8988T (cell line): Measurements from ENCODE around the gene MAGEH1.
"Not testable (repeated sequence)": the region's sequence is repeated elsewhere in the genome, so short reads cannot be mapped to it uniquely, and the experiment has no call there.

Experiments used
- DNase-seq: peaks from one replicate; pipeline ENCODE4 v3.0.0; 2011

The MAGEH1 gene, protein sequence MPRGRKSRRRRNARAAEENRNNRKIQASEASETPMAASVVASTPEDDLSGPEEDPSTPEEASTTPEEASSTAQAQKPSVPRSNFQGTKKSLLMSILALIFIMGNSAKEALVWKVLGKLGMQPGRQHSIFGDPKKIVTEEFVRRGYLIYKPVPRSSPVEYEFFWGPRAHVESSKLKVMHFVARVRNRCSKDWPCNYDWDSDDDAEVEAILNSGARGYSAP

DNA sequence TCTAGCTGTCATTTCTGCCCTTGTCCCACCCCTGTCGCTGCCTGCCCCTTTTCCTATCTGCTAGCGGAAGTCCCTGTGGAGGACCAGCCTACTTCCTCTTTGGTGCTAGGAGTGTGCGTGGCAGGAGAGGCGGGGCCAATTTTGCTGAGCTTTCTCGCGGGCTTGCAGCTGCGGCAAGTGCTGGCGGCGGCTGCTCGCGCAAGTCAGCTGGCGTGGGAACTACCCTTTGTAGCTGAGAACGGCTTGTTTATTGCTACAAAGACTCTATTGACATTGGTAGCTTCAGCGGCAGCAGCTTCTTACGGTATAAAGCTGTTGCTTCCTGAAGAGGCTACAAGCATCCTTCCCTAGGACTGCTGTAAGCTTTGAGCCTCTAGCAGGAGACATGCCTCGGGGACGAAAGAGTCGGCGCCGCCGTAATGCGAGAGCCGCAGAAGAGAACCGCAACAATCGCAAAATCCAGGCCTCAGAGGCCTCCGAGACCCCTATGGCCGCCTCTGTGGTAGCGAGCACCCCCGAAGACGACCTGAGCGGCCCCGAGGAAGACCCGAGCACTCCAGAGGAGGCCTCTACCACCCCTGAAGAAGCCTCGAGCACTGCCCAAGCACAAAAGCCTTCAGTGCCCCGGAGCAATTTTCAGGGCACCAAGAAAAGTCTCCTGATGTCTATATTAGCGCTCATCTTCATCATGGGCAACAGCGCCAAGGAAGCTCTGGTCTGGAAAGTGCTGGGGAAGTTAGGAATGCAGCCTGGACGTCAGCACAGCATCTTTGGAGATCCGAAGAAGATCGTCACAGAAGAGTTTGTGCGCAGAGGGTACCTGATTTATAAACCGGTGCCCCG, at the start of gene MAGEH1:
Gene MAGEH1 (plus strand): TSS at position 138 of the 843 bp plus-strand sequence. CDS start 248 bp downstream, at position 386.
- DNase-seq = peak; percentile 23

DNA sequence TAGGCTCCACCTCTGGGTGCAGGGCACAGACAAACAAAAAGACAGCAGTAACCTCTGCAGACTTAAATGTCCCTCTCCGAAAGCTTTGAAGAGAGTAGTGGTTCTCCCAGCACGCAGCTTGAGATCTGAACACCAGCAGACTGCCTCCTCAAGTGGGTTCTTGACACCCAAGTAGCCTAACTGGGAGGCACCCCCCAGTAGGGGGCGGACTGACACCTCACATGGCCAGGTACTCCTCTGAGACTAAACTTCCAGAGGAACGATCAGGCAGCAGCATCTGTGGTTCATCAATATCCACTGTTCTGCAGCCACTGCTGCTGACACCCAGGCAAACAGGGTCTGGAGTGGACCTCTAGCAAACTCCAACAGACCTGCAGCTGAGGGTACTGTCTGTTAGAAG, 24.8 kb upstream of the MAGEH1 start:
- not testable (repeated sequence) for DNase-seq

DNA sequence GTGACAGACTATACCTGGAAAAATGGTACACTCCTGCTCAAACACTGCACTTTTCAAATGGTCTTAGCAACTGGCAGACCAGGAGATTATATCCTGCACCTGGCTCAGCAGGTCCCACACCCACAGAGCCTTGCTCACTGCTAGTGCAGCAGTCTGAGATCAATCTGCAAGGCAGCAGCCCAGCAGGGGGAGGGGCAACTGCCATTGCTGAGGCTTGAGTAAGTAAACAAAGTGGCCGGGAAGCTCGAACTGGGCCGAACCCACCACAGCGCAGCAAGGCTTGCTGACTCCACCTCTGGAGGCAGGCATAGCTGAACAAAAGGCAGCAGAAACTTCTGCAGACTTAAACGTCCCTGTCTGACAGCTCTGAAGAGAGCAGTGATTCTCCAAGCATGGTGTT, 8.5 kb upstream of the MAGEH1 start:
- DNase-seq = not testable (repeated sequence)

DNA sequence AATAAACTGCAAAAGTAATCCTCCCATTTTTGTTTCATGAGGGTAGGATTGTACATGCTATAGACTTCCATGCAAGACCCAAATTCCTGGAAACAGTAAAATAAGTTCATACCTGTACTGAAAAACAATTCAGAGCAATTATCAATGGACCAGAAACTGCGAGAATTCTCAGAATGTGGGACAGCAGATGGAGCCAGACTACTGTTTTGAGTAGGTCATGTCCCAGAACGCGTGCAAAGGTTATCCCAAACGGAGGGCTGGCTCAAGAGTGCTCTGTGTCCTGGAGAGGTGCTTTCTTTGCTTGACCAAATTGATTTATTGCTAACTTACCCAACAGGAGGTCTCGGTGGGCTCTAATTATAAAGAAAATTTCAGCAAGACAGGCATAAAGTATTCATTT, 1.7 kb upstream of the MAGEH1 start:
- DNase-seq = no peak

DNA sequence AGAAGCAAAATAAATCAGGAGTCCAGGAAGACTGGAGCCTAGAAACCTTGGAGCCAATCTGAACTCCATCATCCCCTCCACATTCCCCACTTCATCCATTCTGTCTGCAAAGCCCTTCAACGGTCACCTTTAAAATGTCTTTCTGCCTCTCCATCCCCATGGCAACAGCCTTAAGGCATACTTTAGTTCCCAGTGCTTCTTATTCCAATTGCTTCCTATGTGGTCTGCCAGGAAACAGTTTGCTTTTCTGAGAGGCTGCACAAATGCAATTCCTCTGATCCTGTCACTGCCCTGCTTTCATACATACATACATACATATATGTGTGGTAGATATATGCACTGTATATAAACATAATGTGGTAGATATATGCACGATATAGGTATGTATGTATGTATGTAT, 786 bp upstream of the MAGEH1 start:
- no peak for DNase-seq

DNA sequence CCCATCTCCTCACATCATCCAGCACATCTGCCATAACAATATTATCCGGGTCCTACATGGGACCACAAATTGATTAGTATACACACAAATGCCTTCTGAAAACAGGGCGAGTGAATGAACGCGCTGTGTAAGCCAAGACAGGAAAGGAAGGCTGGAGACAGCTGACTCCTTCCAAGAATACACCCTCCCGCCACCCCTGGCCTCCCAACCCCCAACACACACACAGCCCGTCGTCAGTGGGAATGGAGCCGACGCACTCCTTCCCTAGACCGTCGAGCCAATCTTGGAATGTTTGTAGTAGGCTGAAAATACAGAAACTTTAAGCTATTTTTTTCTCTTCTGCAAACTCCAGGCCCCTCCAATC, 319 bp upstream of the MAGEH1 start:
- no peak for DNase-seq

DNA sequence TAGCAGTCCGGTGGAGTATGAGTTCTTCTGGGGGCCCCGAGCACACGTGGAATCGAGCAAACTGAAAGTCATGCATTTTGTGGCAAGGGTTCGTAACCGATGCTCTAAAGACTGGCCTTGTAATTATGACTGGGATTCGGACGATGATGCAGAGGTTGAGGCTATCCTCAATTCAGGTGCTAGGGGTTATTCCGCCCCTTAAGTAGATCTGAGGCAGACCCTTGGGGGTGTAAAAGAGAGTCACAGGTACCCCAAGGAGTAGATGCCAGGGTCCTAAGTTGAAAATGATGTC, 852 bp downstream of the MAGEH1 start:
- no peak for DNase-seq

DNA sequence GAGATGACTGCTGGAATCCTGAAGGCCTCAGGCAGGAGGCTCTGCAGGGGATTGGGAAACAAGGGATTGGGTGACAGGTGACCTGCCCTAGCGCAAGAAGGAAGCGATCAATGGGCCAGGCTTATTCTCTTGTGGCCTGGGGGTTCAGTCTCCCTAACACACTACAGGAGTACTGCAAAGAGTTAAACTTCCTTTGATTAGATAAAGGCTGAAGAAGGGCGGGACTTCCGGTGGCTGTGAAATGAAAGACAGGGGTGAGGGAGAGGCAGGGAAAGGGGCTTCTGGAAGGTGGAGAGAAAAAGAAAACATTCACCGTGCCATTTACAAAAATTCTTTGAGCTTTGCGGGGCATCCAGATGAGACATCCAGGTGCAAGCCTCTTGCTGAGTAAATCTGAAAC, 3.8 kb downstream of the MAGEH1 start:
- DNase-seq = not testable (repeated sequence)

DNA sequence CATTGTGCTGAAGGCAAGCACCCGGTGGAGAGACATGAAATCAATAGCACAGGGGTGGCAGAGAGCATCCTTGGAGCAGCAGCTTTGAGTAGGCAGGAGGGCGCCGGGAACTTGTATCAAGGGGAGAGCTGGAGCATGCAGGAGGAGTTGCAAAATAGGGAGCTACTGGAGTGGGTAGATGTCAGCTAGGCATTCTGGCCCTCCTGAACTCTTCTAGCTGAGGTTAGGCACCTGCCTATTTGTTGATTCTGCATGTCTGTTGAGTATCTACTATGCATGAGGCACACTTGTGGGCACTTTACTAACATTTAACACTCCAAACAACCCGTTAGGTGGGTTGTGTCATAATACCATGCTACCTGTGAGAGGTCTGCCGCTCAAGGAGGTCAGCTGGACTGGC, 7.5 kb downstream of the MAGEH1 start:
- not testable (repeated sequence) for DNase-seq

DNA sequence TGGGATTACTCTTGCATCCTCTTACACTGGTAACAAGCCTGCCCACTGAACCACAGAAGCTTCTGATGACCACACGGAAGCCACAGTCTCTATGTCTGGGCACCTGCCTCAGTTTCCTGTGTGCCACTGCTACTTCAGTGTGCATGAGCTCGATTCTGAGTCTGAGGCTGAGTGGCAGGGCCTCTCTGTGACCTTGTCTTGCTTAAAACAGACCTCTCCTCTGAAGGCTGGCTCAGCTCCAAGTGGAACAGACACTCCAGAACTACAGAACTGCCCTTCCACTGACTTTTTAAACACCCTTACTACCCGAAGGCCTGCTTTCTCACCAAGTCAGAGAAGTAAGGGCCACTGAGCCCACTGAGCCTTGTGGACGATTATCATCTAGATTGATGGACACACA, 8.0 kb downstream of the MAGEH1 start:
- not testable (repeated sequence) for DNase-seq

DNA sequence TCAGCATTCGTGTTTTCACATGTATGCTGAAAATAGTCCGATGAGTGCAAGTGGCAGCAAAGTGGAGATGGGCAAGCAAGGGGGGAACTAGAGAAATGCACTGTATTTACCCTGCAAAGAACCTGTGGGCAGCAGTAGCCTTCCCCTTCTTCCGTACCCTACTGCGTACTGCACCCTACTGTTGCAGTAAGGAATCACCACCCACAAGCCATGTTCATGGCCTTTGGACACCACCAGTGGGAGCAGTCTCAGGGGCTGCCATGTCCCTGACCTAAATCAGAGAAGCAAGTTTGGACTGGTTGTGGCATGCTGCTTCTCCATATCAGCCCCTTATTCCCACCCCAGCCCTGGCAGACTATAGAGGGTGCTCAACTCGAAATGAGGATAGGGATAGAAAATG, 12.1 kb downstream of the MAGEH1 start:
- DNase-seq = not testable (repeated sequence)

DNA sequence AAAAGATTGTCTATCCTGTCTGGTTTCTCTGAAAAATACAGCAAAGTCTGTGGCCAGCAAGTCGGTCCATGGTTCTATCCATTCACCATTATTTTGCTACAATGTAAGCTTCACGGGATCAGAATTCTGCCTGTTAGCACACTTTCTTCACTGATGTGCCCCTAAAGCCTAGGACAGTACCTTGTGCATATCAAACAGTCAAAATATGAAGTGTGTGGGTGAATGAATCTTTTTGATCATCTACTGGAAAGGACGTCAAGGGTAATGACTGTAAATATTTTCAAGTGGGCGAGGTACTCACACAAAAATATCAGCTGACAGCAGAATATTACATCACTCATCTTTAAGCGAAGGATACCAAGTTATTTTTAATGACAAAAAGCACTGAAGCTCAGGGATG, 13.2 kb downstream of the MAGEH1 start:
- DNase-seq = not testable (repeated sequence)

DNA sequence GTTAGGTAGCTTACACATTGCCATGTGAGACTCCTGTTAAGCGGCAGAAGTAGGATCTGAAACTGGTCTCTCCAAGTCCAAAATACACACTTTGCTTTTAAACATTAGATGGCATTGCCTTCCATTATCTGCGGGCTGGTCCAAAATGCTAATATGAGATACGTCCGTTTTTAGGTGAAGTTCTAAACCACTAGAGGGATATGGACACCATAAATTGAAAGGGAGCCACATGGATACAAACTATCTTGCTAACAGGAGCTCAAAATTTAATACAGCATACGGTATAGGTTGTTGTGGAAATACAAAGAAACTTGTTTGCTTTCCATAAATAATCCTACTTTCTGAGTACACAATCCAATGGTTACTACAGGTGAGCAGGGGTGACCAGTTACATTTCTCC, 13.9 kb downstream of the MAGEH1 start:
- not testable (repeated sequence) for DNase-seq

DNA sequence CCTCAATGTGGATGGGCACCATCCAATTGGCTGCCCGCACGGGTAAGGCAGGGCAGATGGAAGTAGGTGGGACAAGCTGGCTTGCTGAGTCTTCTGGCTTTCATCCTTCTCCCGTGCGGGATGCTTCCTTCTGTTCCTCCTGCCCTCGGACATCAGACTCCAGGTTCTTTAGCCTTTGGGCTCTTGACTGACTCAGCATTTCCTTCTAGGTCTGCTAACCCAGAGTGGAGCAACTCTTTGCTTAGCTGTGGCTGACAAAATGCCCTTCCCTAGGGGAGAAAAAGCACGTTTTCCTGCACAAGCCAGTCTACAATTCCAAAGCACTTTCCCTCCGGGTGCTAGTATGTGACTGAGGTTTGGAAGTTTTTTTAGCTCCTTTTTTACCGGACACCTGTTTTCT, 28.0 kb downstream of the MAGEH1 start:
- not testable (repeated sequence) for DNase-seq

DNA sequence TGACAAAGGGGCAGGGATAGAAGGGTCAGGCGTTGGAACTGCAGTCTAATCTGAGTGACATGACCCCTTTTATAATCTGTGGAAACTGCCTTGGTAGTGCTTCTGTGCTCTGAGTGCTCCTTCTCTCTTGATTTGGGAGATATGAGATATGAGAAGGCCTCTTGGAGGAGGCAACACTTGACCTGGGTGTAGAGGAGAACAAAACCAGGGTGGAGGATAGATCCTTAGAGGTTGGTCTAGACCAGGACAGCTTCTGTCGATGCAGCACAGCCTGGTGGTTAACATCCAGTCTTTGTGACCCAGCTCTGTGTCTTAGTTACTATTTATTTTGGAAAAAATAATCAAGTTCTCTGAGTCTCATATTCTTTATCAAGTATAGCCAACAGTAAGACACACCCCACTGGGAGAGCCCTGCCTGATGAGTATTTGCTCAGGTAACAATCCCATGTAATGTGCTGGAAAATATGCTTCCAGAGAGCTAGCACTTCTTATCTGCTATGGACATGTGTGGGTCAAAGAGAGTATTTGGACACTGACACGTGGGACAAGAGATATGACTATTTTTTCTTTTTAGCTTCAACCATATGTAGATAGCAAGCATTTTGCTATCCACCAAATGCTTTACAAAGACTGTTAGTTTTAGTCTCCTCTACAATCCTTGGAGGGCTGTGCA, 28.6 kb downstream of the MAGEH1 start:
- no peak for DNase-seq

DNA sequence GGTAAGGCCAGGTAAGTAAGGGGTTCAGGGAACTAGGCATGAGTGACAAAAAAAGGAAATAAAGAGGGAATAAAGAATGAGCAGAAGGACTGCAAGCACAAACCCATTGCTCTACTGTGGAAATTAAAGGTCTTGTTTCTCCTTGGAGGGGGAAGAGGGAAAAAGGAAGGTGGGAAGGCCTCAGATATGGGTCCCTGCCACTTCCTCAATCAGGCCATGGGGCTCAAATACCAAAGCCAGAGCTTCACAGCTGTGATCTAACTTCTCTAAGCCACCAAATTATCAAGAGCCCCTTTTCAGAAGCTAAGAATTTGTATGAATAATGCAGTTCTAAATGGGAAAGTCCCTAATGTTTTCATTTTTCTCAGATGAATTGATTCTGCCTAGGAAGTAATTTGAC, 33.0 kb downstream of the MAGEH1 start:
- DNase-seq = no peak

DNA sequence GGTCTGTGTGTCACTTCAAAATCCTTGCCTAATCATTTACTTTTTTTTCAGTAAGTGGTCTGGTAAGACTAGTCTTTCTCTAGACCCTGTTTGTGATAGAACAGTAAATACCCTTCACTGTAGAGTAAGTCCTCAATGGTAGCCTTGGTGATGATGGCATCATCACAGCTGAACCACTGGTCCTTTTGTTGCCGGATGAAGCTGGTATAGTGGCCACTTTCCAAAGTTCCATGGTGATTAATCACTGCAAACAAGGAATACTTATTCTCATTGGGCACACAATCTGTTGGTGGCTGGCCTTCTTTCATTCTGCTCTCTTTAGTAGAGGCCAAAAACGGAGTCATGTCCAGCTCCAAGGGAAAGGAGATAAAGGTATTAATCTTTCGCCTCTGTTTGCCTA, 34.8 kb downstream of the MAGEH1 start:
- no peak for DNase-seq

DNA sequence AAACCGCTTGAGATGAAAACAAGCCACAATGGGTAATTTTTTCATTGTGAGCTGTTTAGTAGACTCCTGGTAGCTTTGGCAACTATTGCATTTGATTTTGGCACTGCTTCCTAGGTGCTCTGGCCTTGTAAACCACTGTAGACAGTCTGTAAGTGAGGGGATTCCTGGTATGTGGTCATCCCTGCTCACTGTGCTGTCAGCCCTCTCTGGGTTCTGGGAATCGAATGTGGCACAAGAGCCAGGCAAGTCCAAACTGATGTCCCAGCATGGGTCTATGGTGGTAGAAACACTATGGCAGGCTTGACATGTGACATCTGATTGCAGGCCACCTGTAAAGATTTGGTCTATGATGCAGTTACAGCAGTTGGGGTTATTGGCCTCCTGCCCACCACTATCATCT, 35.2 kb downstream of the MAGEH1 start:
- DNase-seq = no peak

DNA sequence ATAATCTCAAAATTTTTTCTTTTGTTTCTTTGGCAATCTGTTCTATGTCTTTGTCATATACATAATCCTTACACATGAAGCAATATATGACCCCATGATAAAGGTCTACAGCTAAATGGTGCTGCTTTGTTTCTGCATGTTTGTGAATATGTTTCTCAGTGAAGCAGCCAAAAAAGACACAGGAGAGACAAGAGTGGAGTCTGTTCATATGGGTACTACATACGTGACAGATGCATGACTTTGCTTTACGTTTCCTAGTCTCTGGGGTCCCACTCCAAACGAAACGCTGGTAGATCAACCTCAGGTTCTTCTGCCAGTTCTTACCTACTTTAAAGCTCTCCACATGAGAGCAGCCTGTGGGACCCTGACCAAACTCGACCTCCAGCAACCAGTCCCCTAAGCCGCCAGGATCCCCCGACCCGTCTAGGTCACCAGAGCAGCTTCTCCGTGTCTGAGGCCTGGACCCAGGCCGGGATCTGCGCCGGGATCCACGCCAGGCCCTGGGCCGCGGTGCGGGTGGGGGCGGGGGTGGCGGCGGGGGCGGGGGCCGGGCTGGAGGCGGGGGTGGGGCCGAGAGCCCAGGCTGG, 36.2 kb downstream of the MAGEH1 start:
- DNase-seq = no peak

DNA sequence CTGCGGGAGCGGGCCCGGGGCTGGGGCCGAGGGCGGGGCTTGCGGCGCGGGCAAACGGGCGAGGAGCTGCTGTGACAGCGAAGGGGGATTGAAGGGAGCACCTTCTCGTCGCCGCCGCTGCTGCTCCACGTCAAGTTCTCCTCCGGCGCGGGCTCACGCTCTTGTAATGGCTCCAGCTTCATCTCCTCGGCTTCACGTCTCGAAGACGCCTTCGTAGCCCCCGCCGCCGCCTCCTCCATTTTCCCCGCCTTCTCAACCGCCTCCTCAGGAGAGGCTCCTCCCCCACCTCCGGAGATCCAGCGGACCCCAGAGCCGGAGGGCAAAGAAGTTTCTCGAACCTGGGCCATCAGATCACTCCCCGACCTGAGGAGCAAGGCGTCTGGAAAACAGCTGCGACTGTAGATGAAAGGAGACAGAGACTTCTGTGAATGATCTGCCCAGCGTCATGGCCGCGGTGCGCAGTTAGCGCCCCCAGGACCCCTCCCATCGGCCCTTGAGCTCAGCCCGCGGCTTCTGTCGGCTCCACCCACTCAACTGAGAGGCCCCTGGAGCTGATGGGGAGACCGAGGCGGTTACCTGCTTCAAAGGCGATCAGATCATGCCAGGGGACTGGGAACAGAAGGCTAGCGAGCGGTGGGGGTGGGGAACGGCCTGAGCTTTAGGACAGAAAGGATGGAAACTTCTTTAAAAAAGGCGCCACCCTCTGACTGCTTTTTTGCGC, 36.8 kb downstream of the MAGEH1 start:
- peak; percentile 28 for DNase-seq

DNA sequence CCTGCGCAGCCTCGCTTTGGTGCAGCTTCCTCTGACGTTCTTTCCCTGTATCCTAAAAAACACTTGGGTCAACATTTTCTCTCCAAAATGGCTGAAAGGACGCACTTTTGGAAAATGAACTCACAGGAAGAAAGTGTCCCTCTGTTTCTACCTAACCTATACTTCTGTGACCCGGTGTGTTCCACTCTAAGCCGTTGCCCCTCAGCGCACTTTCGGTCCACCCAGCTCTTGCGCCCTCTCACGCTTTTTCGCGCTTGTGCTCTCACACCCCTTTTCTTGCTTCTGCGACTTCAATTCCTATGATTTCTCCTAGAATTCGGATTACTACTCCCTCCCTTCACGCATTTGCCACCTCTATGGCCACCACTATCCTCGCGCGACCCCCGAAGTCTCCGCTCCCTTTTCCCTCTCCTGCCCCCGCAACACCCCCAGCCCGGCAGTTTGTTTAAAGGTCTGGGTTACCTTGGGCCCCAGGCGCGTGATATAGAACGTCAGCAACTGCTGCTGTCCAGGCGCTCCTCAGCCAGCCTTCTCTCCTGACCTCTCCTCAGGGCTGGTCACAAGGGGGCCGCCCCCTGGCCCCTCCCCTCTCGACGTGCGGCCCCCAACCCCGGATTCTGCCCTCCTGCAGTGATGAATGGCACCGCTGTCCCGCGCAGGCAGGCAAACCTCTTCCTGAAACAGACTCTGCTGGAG, 37.5 kb downstream of the MAGEH1 start, which contains the start of gene USP51:
Gene USP51 (minus strand): TSS at position 535 of the 696 bp plus-strand sequence. CDS start 909 bp downstream, outside the sequence.
- DNase-seq = no peak

DNA sequence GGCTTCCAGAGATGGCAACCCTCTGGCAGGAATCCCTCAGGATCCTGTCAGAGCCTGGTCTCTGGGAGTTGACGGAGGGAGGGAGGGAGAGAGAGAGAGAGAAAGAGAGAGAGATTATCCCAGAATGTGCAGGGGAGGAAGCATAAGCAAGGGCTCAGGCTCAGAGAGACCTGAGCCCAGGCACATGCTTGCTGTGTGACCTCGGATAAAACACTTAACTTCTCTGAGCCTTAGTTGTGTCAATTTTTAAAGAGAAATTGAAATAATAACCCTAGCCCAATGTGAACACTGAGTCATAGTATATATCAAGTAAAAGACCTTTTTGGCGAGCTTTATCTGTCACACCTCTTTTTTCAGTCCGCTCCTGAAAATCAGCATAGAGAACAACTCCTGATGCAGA, 38.2 kb downstream of the MAGEH1 start:
- no peak for DNase-seq
